Cardiac septum (tissue), 1 donor: ENCODE data around the gene ZSWIM6. TPM values are rescaled to one million over a fixed set of nuclear protein-coding genes. Genes with fewer than 3 reads are reported as not detected.
"Not testable (repeated sequence)": the region's sequence is repeated elsewhere in the genome, so short reads cannot be mapped to it uniquely, and the experiment has no call there.

Experiments used
- DNase-seq: peaks from one replicate; pipeline ENCODE4 v3.0.0-alpha.2; 2020; ENCODE audit warnings: low spot score
- intact Hi-C: fragments of 100-400 bp; cut with DNase I; formaldehyde crosslinking; loops from one replicate; pipeline ENCODE4 v1.14.0; 2022
- total RNA-seq: library from RNA; stranded (reverse); fragmentation: NEBNext Ultra II Directional; extraction: Animal tissue kit (Norgen Biotek cat#: 25700); gene quantifications from one replicate; pipeline ENCODE4 v1.2.1, GENCODE V29; 2021
- donor health status: DM: no; HTN: no; CAD: no.

Gene ZSWIM6
- total RNA-seq, 1 donor from 2014 or later, result 6.7 TPM

DNA sequence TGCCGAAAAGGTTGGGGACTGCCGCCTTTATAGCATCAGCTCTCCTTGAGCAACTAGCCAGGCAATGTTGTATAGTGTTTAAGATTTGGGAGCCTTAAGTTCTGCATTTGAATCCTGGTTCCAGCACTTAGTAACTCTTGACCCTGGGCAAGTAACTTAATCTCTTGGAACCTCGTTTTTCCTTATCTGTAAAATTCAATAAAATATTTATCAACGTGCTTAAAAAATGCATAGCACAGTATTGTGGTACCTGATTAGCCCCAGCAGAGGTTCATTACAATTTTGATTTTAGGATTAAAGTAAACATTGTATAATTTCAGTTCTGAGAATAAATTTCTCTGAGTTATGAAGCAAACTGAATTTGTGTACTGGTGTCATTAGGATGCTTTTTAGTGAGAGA lies 66.4 kb downstream of the ZSWIM6 start:
- intact Hi-C loops, result no loop called here

DNA sequence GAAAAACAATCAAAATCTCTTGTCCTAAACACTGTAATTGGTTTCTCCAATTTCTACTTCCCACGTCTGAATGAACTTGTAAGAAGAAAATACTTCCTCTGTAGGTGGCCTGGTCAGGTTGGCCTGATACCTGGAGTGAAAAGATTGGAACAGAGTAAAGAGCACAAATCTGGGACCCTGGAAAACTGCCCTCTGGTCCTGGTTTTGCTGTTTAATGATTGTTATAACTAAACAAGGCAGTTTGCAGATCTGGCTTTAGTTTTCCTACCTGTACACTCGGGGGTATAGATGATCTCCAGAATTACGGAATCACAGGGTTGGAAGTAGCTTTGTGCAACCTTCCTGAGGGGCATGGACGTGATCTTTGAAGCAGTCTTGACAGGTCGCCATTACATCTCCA lies 67.6 kb downstream of the ZSWIM6 start:
- intact Hi-C loops, result loop anchor here (10.0 kb wide), 2 partner anchors 235 to 265 kb away; partner anchors contain the start of gene SMIM15
- no peak for DNase-seq

More for the DNA sequence above, 66.4 kb downstream of the ZSWIM6 start:
- no peak for DNase-seq

GRCh38 chr5:61401726-61402125 lies 69.7 kb downstream of the ZSWIM6 start:
- intact Hi-C loops, result loop anchor here (10.0 kb wide), 2 partner anchors 237 to 263 kb away; partner anchors contain the start of gene SMIM15
- DNase-seq, result no peak

DNA sequence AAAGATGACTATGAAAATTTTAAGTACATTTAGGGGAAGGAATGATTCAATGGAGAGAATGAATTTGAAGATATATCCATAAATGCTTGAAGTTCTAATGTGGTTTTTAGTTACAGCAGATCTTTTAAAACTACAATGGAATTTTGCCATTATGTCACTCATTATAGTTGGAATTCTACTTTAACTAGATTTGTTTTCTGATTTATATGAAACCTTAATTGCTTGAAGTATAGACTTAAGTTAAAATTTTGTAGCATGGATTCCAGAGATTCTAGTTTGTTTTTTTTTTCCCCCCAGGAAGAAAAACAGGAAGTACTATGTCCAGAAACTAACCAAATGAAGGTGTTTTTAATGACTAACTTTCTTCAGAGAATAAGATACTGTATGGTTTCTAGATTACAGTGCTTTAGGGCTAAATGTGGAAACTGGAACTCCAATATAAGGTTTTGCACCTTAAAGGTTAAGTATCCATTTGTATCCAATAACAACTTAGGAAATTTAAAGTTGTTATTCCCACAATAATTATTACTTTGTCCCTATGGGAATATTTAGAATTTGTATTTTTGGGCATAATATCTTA lies 70.3 kb downstream of the ZSWIM6 start:
- intact Hi-C loops, result loop anchor here (10.0 kb wide), 2 partner anchors 238 to 262 kb away; partner anchors contain the start of gene SMIM15
- DNase-seq, result no peak

DNA sequence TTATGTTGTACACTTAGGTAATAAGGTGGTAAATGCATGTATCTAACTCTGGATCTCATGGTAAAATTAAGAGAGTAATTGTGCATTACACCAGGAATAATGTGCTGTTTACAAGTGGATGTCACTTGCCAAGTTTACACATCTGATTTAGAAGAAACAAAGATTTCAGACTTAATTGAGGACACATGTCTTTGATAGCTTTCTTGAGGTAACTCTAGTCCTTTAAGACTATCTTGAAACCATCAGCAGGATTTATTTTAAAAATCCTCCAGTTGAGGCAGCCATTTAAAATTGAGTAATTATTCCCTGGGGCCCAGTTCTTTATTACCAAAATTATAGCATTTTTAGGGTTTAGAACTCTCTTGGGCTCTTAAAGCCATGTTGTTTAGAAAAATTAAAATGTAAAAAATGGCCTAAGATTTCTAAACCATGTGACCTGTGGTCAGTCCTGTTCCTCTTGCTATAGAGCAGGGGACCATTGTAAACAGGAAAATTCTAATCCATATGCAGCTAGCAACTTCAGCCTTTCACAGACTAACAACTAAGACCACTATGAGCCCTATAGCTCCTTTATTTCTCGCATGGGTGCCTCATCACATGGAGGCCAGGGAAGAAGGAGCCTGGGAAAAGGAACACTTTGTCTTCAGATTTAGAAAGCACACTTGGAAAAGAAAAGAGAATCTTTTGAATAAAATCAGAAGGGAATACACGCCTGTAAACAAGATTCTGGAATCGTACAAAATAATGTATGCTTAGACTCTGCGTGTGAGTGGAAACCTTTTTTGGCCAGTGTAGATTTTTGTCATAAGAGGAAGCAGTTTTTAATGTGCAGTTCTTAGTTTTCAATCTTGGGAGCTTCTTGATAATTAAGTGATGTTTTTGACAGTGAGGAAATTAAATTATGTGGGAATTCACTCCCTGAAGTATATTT lies 71.2 kb downstream of the ZSWIM6 start:
- DNase-seq, result no peak
- intact Hi-C loops, result loop anchor here (10.0 kb wide), 2 partner anchors 238 to 262 kb away; partner anchors contain the start of gene SMIM15

- no peak for DNase-seq
- intact Hi-C loops, result loop anchor here (5.0 to 10.0 kb wide), 3 partner anchors 222 to 259 kb away; partner anchors contain the start of gene SMIM15
Observed at GRCh38 chr5:61405511-61406295, 73.6 kb downstream of the ZSWIM6 start.

- DNase-seq, result not testable (repeated sequence)
- intact Hi-C loops, result loop anchor here (5.0 to 10.0 kb wide), 3 partner anchors 221 to 258 kb away; partner anchors contain the start of gene SMIM15
Observed at GRCh38 chr5:61406497-61406896, 74.4 kb downstream of the ZSWIM6 start.

GRCh38 chr5:61407706-61408270 lies 75.7 kb downstream of the ZSWIM6 start:
- no peak for DNase-seq
- intact Hi-C loops, result loop anchor here (2.0 to 10.0 kb wide), 4 partner anchors 77 to 257 kb away; partner anchors contain the start of gene SMIM15

DNA sequence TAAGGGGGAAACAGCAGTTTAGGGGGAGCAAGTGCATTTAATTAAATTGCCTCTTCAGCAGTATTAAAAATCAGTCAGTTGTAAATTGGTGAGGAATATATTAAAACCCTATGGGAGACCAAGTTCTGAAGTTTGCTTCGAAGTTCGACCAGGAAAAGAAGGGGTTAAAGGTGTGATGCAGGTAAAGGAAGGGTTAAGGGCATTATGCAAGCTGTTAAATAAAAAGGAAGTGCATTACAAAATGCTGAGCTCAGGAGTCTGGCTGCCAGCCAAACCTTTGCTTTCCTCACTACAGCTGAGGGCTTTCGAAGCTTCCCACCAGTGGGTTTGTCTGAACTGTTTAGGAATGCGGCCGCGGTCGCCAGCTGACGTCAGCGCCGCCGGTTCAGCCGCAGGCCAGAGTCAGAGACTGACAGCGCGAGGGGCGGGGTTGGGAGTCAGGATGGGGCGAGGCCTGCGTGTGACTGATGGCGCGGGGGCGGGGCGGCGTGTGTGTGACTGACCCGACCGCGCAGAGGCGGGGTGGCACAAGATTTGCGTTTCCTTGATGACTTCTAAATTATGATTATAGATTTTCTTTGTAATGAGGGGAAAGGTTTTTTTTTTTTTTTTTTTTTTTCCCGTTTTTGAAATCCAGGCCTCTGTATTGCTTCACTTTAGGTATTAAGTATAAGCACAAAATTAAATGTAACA lies 76.6 kb downstream of the ZSWIM6 start:
- peak; percentile 100 for DNase-seq
- intact Hi-C loops, result loop anchor here (2.0 to 10.0 kb wide), 4 partner anchors 78 to 256 kb away; partner anchors contain the start of gene SMIM15

GRCh38 chr5:61409568-61409967 lies 77.5 kb downstream of the ZSWIM6 start:
- intact Hi-C loops, result loop anchor here (2.0 to 10.0 kb wide), 4 partner anchors 79 to 255 kb away; partner anchors contain the start of gene SMIM15
- no peak for DNase-seq

DNA sequence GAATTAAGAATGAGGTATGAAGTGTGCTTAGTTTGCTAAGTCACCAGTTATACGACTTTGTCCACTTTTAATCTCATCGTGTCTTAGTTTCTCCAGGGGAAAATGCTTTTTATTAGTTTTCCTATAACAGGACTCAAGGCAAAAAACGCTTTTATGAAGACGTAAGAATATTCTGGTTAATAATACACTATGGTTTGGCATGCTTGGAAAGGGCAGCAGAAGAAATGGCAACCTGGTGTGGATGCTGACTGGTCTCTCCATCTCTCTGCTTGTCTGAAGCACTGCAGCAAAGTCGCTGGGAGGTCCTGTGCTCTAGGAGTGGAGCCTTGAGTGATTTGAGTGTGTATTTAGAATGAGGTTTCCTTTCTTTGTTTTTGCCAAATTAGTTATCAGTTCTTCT lies 78.8 kb downstream of the ZSWIM6 start:
- intact Hi-C loops, result no loop called here
- DNase-seq, result no peak

- intact Hi-C loops, result no loop called here
- no peak for DNase-seq
Observed at GRCh38 chr5:61412361-61412760, 80.3 kb downstream of the ZSWIM6 start.

DNA sequence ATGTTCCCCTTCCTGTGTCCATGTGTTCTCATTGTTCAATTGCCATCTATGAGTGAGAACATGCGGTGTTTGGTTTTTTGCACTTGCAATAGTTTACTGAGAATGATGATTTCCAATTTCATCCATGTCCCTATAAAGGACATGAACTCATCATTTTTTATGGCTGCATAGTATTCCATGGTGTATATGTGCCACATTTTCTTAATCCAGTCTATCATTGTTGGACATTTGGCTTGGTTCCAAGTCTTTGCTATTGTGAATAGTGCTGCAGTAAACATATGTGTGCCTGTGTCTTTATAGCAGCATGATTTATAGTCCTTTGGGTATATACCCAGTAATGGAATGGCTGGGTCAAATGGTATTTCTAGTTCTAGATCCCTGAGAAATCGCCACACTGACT lies 81.1 kb downstream of the ZSWIM6 start:
- intact Hi-C loops, DNase-seq: not testable (repeated sequence)

GRCh38 chr5:61414806-61415205 lies 82.7 kb downstream of the ZSWIM6 start:
- intact Hi-C loops, result no loop called here
- no peak for DNase-seq

DNA sequence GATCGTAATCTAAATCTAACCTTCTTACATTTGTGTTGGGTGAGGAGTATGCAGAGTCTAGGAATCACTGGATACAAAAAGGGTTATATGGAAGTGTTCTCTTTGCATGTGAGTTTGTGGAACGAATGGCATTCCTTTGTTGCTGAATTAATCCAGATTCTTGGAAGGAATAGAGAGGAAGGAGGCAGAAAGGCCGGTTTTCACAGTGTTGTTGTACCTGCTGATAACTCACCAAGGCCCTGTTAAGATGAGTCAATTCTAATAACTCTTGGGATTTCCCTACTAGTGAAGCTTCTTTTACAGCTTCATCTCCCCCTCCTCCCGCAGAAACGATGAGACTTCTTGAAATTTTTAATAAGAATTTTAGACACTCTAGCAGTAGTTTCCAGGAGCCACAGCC lies 84.0 kb downstream of the ZSWIM6 start:
- no peak for DNase-seq
- intact Hi-C loops, result no loop called here

GRCh38 chr5:61416420-61416819 lies 84.4 kb downstream of the ZSWIM6 start:
- intact Hi-C loops, result no loop called here
- no peak for DNase-seq

GRCh38 chr5:61417340-61417739 lies 85.3 kb downstream of the ZSWIM6 start:
- no peak for DNase-seq
- intact Hi-C loops, result no loop called here

DNA sequence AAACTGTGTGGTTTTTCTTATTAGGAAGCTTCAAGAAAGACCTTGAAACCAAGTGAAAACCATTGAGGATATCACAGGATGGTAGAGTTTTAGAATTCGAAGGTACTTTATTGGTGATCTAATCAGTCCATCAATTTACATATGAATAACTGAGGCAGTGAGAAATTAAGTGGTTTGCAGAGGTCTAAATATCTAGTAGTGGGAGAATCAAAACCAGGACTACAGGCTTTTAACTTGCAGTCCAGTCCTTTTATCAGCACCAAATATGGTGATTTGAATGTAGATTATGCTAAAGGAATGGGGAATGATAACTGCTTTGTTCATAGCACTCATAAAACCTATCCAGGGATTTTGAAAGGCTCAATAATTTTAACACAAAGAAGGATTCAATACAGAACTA lies 85.8 kb downstream of the ZSWIM6 start:
- DNase-seq, result no peak
- intact Hi-C loops, result no loop called here

- no peak for DNase-seq
- intact Hi-C loops, result no loop called here
Observed at GRCh38 chr5:61419106-61419505, 87.0 kb downstream of the ZSWIM6 start.
